Keratinocyte (primary cell): ENCODE results near the gene DISC1.

ENCODE experiments used
- CTCF ChIP-seq, 3 experiments: IDR thresholded peaks in 1 of 3; conservative IDR thresholded peaks in 1 of 3; optimal IDR thresholded peaks in 1 of 3; 2 replicates in 2 of 3; 3 replicates in 1 of 3; pipeline versions ENCODE3 to v1.5.1; 2011; ENCODE audit warnings: low read length in 3 of 3, mild to moderate bottlenecking in 3 of 3, moderate library complexity in 2 of 3, control low read depth in 1 of 3, inconsistent platforms in 1 of 3; ENCODE audit not compliant: insufficient read depth in 2 of 3; ENCODE audit errors: extremely low read depth in 1 of 3
- EZH2 ChIP-seq: IDR thresholded peaks from one replicate; pipeline ENCODE4 v1.6.1; 2012; ENCODE audit warnings: inconsistent platforms, mild to moderate bottlenecking, low read length, moderate library complexity

GRCh38 chr1:231882790-231883189 lies 256.2 kb downstream of the DISC1 start:
- no peak for TF ChIP-seq CTCF (optimal IDR thresholded peaks at IDR 0.05 in 1 of 3, IDR thresholded peaks at IDR 0.05 in 1 of 3, conservative IDR thresholded peaks at IDR 0.05 in 1 of 3; ENCODE audit: extremely low read depth in 1 of 3, insufficient read depth in 2 of 3, low read length in 3 of 3)
- TF ChIP-seq EZH2, result no peak
